K562 (cell line): ENCODE results near the gene ZBTB42. TPM values are rescaled to one million over a fixed set of nuclear protein-coding genes. Genes with fewer than 3 reads are reported as not detected.

Experiments used
- ATAC-seq: fragments of 200-7000 bp; cut with Tn5 transposase; 3 replicates; pipeline ENCODE4 v1.9.1; 2020; ENCODE audit warnings: moderate library complexity
- BruUV-seq: library from RNA; stranded (reverse); fragments of 400-500 nt; replicated peaks from 2 replicates; lab custom pipeline; 2021; lab: Mats Ljungman, UMichigan
- CTCF ChIA-PET: fragments of 300-600 bp; formaldehyde crosslinking; extraction: SDS; loops from one replicate; lab custom pipeline; 2021; ENCODE audit warnings: low intra/inter-chr PET ratio; lab: Yijun Ruan, JAX
- POLR2A ChIA-PET: fragments of 300-600, 350-650 bp; sonication (Branson Sonifier 250); formaldehyde crosslinking; extraction: SDS; loops from one replicate; lab custom pipeline; 2021; ENCODE audit warnings: antibody characterized with exemption, inconsistent platforms; lab: Yijun Ruan, JAX
- DNase-seq, 4 experiments: peaks; one replicate each; pipeline versions ENCODE4 v3.0.0 to v3.0.0-alpha.2; 2011 to 2018; ENCODE audit warnings: low spot score in 3 of 4, mixed read lengths in 3 of 4; ENCODE audit errors: extremely low read depth in 1 of 4
- FAIRE-seq: peaks from 2 replicates; lab custom pipeline; 2011; peaks lifted over from hg19 to GRCh38; lab: Jason Lieb, UNC
- H2AFZ ChIP-seq: 2 replicates; pipeline ENCODE4 v1.6.0; 2011; ENCODE audit warnings: low read depth, low read length, control low read depth, inconsistent platforms
- H3K27ac ChIP-seq: fragments of 200-600 bp; 3 replicates; pipeline ENCODE4 v1.8.0; 2011; ENCODE audit warnings: low read depth, mild to moderate bottlenecking, control low read depth, inconsistent platforms, low read length, moderate library complexity, mixed read lengths; ENCODE audit errors: extremely low read depth
- H3K27me3 ChIP-seq, 2 experiments: fragments of 300-600 bp in 1 of 2; 2 replicates in 1 of 2; 3 replicates in 1 of 2; pipeline versions ENCODE4 v1.6.0 to v1.8.0; 2011; ENCODE audit warnings: inconsistent platforms in 2 of 2, low read length in 2 of 2, mild to moderate bottlenecking in 1 of 2, mixed read lengths in 1 of 2, moderate library complexity in 1 of 2; ENCODE audit not compliant: control insufficient read depth in 2 of 2, insufficient read depth in 2 of 2
- H3K36me3 ChIP-seq: fragments of 300-600 bp; 3 replicates; pipeline ENCODE4 v1.8.0; 2011; ENCODE audit warnings: mild to moderate bottlenecking, low read length, inconsistent platforms; ENCODE audit not compliant: control insufficient read depth, insufficient read depth
- H3K4me1 ChIP-seq, 2 experiments: fragments of 200-600 bp in 1 of 2; replicated peaks in 1 of 2; 2 replicates in 1 of 2; 3 replicates in 1 of 2; pipeline versions ENCODE4 v1.5.1 to v1.8.0; 2011; ENCODE audit warnings: inconsistent platforms in 2 of 2, low read length in 2 of 2, mild to moderate bottlenecking in 1 of 2, mixed read lengths in 1 of 2, moderate library complexity in 1 of 2; ENCODE audit not compliant: control insufficient read depth in 2 of 2, insufficient read depth in 2 of 2
- H3K4me2 ChIP-seq: 2 replicates; pipeline ENCODE4 v1.6.1; 2011; ENCODE audit warnings: low read length, control low read depth, inconsistent platforms, mixed read lengths; ENCODE audit not compliant: insufficient read depth
- H3K4me3 ChIP-seq: fragments of 200-600 bp; sonication (generic), shearing (Covaris generic); 2 replicates; pipeline ENCODE4 v1.5.1; 2016; ENCODE audit warnings: control low read depth, inconsistent platforms
- H3K79me2 ChIP-seq: fragments of 200-600 bp; 3 replicates; pipeline ENCODE4 v1.8.0; 2011; ENCODE audit warnings: low read length, inconsistent platforms; ENCODE audit not compliant: control insufficient read depth, insufficient read depth
- H3K9ac ChIP-seq, 2 experiments: 2 replicates each; pipeline versions ENCODE4 v1.6.0 to v1.6.1; 2011; ENCODE audit warnings: low read depth in 2 of 2, low read length in 2 of 2, control low read depth in 1 of 2, inconsistent platforms in 1 of 2, mild to moderate bottlenecking in 1 of 2, mixed read lengths in 1 of 2; ENCODE audit not compliant: insufficient read depth in 1 of 2
- H3K9me1 ChIP-seq: one replicate; pipeline ENCODE4 v1.6.0; 2011; ENCODE audit warnings: inconsistent platforms, mild to moderate bottlenecking, low read length, moderate library complexity; ENCODE audit not compliant: control insufficient read depth, insufficient read depth
- H3K9me3 ChIP-seq: replicated peaks from 2 replicates; pipeline ENCODE4 v1.5.1; 2011; ENCODE audit warnings: low read depth, low read length, inconsistent platforms; ENCODE audit not compliant: control insufficient read depth, insufficient read depth
- H4K20me1 ChIP-seq: replicated peaks from 2 replicates; pipeline ENCODE4 v1.6.1; 2011; ENCODE audit warnings: low read length, inconsistent platforms, mixed read lengths; ENCODE audit not compliant: control insufficient read depth, insufficient read depth
- ESRRA ChIP-seq: fragments of 450-650 bp; IDR thresholded peaks from 2 replicates; pipeline ENCODE4 v1.6.1; 2014; ENCODE audit warnings: low read depth, mild to moderate bottlenecking, moderate library complexity, borderline replicate concordance
- FOXJ3 ChIP-seq: sonication (generic); formaldehyde crosslinking; IDR thresholded peaks from 2 replicates; pipeline ENCODE4 v1.4.0; 2020; ENCODE audit warnings: mild to moderate bottlenecking, missing genetic modification reagents
- MTF1 ChIP-seq: fragments of 250-450 bp; sonication (Bioruptor Pico); IDR thresholded peaks from 2 replicates; pipeline ENCODE4 v1.9.0; 2021; ENCODE audit warnings: moderate library complexity, mild to moderate bottlenecking, inconsistent platforms, borderline replicate concordance
- MYC ChIP-seq, 2 experiments: fragments of 250-450 bp in 1 of 2; sonication (Bioruptor Pico) in 1 of 2; IDR thresholded peaks; 2 replicates each; pipeline versions ENCODE4 v1.5.1 to v1.6.1; 2012 to 2021; ENCODE audit warnings: low read depth in 2 of 2, borderline replicate concordance in 1 of 2, improper control_type of control experiment in 1 of 2, low read length in 1 of 2, mild to moderate bottlenecking in 1 of 2, moderate library complexity in 1 of 2
- NCOA2 ChIP-seq, 2 experiments: fragments of 450-650 bp; IDR thresholded peaks; 2 replicates each; pipeline ENCODE4 v1.6.1; 2018; ENCODE audit warnings: mild to moderate bottlenecking in 2 of 2, moderate library complexity in 1 of 2; ENCODE audit not compliant: partially characterized antibody in 2 of 2
- SPI1 ChIP-seq: IDR thresholded peaks from 2 replicates; pipeline ENCODE4 v1.6.1; 2011; ENCODE audit warnings: low read depth, low read length, control low read depth, borderline replicate concordance
- SRSF7 ChIP-seq: fragments of 200-400 bp; formaldehyde crosslinking; optimal IDR thresholded peaks from 2 replicates; pipeline ENCODE3; 2017; ENCODE audit warnings: mild to moderate bottlenecking, low read depth, low read length
- TEAD1 ChIP-seq, 2 experiments: fragments of 450-650 bp in 1 of 2; sonication (generic) in 1 of 2; formaldehyde crosslinking; IDR thresholded peaks; 2 replicates each; pipeline versions ENCODE4 v1.4.0 to v1.8.0; 2020 to 2022; ENCODE audit warnings: mild to moderate bottlenecking in 2 of 2, missing genetic modification reagents in 1 of 2
- ZBTB1 ChIP-seq: sonication (generic); formaldehyde crosslinking; IDR thresholded peaks from 2 replicates; pipeline ENCODE4 v1.8.1; 2023; ENCODE audit warnings: missing genetic modification reagents, low read depth, mild to moderate bottlenecking, borderline replicate concordance
- ZFPM2 ChIP-seq: fragments of 250-450 bp; sonication (Bioruptor Pico); IDR thresholded peaks from 2 replicates; pipeline ENCODE4 v1.5.1; 2022; ENCODE audit warnings: mild to moderate bottlenecking
- ZNF134 ChIP-seq: fragments of 250-450 bp; sonication (Bioruptor Pico); conservative IDR thresholded peaks from 2 replicates; pipeline ENCODE4 v1.4.0; 2020
- ZNF239 ChIP-seq: fragments of 250-450 bp; sonication (Bioruptor Pico); IDR thresholded peaks from 2 replicates; pipeline ENCODE4 v1.4.0; 2020; ENCODE audit warnings: mild to moderate bottlenecking
- ZNF408 ChIP-seq: fragments of 250-450 bp; sonication (Bioruptor Pico); IDR thresholded peaks from 2 replicates; pipeline ENCODE4 v1.4.0; 2020; ENCODE audit warnings: low read depth, mild to moderate bottlenecking, moderate library complexity
- WGBS: fragments of 100-300 bp; shearing (Covaris generic); methylation state at CpG from one replicate; pipeline ENCODE4 v1.1.6; 2016; ENCODE audit warnings: low coverage, mixed read lengths; ENCODE audit not compliant: insufficient coverage; ENCODE audit errors: missing lambda C conversion rate; 5-methylcytosine and 5-hydroxymethylcytosine counted together
- in situ Hi-C: fragments of 300-500 bp; cut with MboI; formaldehyde crosslinking; loops from 4 replicates; pipeline ENCODE4 v1.15.0; 2018; ENCODE audit warnings: inconsistent platforms, mixed read lengths
- intact Hi-C: fragments of 100-400 bp; cut with micrococcal nuclease; formaldehyde crosslinking; loops from 2 replicates; pipeline ENCODE4 v1.14.2; 2022
- polyA plus RNA-seq, 8 experiments: library from polyadenylated mRNA; depleted of rRNA in 4 of 8; stranded (reverse) in 5 of 8; unstranded in 3 of 8; fragments of >200 nt; fragmentation: Nextera tagmentation in 2 of 8; fragmentation: Illumina TruSeq in 1 of 8; extraction: Ambion mirVana in 2 of 8; extraction: Trizol in 1 of 8; gene quantifications; 2 replicates each; pipeline versions ENCODE4 v1.2.1 to v1.2.3, GENCODE V29; 2011 to 2014; ENCODE audit warnings: inconsistent platforms in 1 of 8, missing spikeins in 1 of 8
- total RNA-seq, 7 experiments: library from RNA; depleted of rRNA in 6 of 7; stranded (reverse); fragments of >200 nt in 6 of 7; fragmentation: Illumina TruSeq in 2 of 7; extraction: Trizol in 2 of 7; gene quantifications; 2 replicates each; pipeline versions ENCODE4 v1.2.1 to v1.2.3, GENCODE V29; 2011 to 2021; ENCODE audit warnings: low replicate concordance in 1 of 7
- TF ChIP-seq, protein P1 (sequence below): sonication (generic); formaldehyde crosslinking; IDR thresholded peaks from 2 replicates; pipeline ENCODE4 v1.5.0; 2020; ENCODE audit warnings: missing genetic modification reagents

Gene ZBTB42
- total and polyA plus RNA-seq, 9 of the 15 experiments (the other 6 are each of a cell fraction or from before 2014, with no cell fraction given): 0.03 to 8.5 (median 2.4) TPM

DNA sequence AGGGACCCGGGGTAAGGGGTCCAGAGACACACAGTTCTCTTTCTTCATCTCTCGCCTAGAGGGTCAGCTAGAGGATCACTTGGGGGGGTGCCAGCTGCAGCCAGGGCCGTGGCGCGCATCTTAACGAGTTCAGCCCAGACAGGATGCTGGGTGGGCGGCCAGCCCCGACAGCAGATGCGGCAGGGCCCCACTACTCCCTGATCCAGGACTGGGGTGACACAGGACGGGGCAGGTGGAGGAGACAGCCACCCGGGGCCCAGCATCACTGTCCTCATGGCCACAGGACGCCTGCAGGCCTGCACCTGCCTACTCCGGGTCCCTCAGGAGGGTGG is 18.1 kb upstream of the ZBTB42 start (continued):
- TF ChIP-seq ZNF239: no peak
- TF ChIP-seq ESRRA: no peak
- TF ChIP-seq, protein P1, sequence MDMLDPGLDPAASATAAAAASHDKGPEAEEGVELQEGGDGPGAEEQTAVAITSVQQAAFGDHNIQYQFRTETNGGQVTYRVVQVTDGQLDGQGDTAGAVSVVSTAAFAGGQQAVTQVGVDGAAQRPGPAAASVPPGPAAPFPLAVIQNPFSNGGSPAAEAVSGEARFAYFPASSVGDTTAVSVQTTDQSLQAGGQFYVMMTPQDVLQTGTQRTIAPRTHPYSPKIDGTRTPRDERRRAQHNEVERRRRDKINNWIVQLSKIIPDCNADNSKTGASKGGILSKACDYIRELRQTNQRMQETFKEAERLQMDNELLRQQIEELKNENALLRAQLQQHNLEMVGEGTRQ (CRISPR knock-in tag): no peak
- TF ChIP-seq ZFPM2 (CRISPR knock-in tag): no peak
- TF ChIP-seq MYC (IDR thresholded peaks at IDR 0.05; ENCODE audit: low read depth, low read length): no peak
- TF ChIP-seq MYC (CRISPR knock-in tag; IDR thresholded peaks at IDR 0.05; ENCODE audit: borderline replicate concordance, low read depth): no peak

DNA sequence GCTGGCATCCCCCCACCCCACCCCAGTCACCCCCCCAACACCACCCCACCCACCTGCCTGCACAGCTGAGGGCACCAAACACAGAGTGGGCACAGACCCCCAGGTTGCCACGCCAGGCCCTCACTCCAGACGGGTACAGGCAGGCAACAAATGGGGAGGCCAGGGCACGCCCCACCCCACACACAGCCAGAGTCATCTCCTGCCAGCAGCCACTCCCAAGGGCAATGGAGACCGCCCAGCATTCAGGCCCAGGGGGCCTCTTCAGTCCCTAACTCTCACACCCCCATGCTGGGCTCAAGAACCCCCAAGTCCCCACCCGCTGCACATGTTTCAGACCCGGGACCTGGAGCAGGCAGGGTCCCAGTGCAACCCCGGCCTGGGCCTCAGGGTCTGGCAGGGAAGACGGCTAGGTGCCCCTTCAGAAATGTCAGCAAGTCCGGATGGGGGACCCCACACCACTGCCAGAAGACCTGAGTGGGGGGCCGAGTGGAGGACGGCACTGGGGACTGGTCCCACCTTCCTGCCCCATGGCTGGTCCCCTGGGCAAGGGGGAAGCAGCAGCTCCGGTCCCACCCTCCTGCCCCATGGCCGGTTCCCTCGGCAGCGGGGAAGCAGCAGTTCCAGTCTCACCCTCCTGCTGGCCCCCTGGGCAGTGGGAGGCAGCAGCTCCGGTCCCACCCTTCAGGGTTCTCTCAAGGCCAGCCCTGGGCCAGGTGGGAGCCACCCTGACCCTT is 17.2 kb upstream of the ZBTB42 start:
- BruUV-seq: no TSS peak
- DNase-seq: no peak
- Histone ChIP-seq H2AFZ (no peak overlapping the region), H3K4me3 (no peak overlapping the region), H3K4me2 (no peak overlapping the region), H3K9me3 (no peaks in the 10 kb centered on the region), H3K27me3 (no peaks in the 10 kb centered on the region), H3K79me2 (no peaks in the 10 kb centered on the region; the same call in 2 of the 3 replicates), H4K20me1 (no peaks in the 10 kb centered on the region; the same call in 1 of the 2 replicates), H3K9ac (peak overlapping the region in 1 of 2 experiments; percentile 26; a peak in 2 of 4 replicates)
- WGBS: 93% methylated on average over 6 of the region's 16 CpGs
- intact Hi-C loops: no loop called here
- ATAC-seq: no peak
- CTCF ChIA-PET: no interaction called here
- POLR2A ChIA-PET: no interaction called here
- TF ChIP-seq ZNF408 (CRISPR knock-in tag) (no peak), MTF1 (CRISPR knock-in tag) (no peak), ZBTB1 (CRISPR knock-in tag) (no peak), NCOA2 (IDR thresholded peaks at IDR 0.05; ENCODE audit: partially characterized antibody in 2 of 2) (no peak), FOXJ3 (CRISPR knock-in tag) (no peak), ZNF134 (no peak), SRSF7 (no peak), SPI1 (no peak), TEAD1 (CRISPR knock-in tag; IDR thresholded peaks at IDR 0.05) (no peak)
- TF ChIP-seq, all 486 proteins: peak for 0
- FAIRE-seq: no peak
- Histone ChIP-seq H3K27ac (no peak overlapping the region), H3K4me1 (peaks cover 0 to 39% of the 10 kb centered on the region in 2 experiments; a peak in 2 of 5 replicates), H3K9me1 (no peaks in the 10 kb centered on the region), H3K36me3 (peaks cover 38% of the 10 kb centered on the region; the same call in 1 of the 3 replicates)
- in situ Hi-C loops: no loop called here
